Neuronal stem cell (in vitro differentiated cells): Measurements from ENCODE around the gene ADAP1.
"Not testable (repeated sequence)": the region's sequence is repeated elsewhere in the genome, so short reads cannot be mapped to it uniquely, and the experiment has no call there.

Source experiments
- DNase-seq: peaks from one replicate; pipeline ENCODE4 v3.0.0-alpha.2; 2013; ENCODE audit warnings: low spot score
- H2AFZ ChIP-seq: one replicate; pipeline ENCODE4 v1.6.1; 2013; ENCODE audit warnings: mild to moderate bottlenecking, low read length, inconsistent platforms
- H2AK5ac ChIP-seq: 2 replicates; pipeline ENCODE4 v1.6.1; 2013; ENCODE audit warnings: low read depth, mild to moderate bottlenecking, inconsistent platforms, low read length, moderate library complexity, mixed read lengths
- H2BK120ac ChIP-seq: 2 replicates; pipeline ENCODE4 v1.6.1; 2013; ENCODE audit warnings: low read depth, mild to moderate bottlenecking, inconsistent platforms, low read length, moderate library complexity, mixed read lengths
- H2BK12ac ChIP-seq: one replicate; pipeline ENCODE4 v1.6.1; 2013; ENCODE audit warnings: low read length, inconsistent platforms
- H2BK15ac ChIP-seq: 2 replicates; pipeline ENCODE4 v1.6.1; 2013; ENCODE audit warnings: mild to moderate bottlenecking, low read length, inconsistent platforms, mixed read lengths
- H2BK5ac ChIP-seq: one replicate; pipeline ENCODE4 v1.6.1; 2013; ENCODE audit warnings: inconsistent platforms, mild to moderate bottlenecking, low read length, moderate library complexity
- H3K14ac ChIP-seq: one replicate; pipeline ENCODE4 v1.6.1; 2013; ENCODE audit warnings: low read length, inconsistent platforms
- H3K18ac ChIP-seq: 2 replicates; pipeline ENCODE4 v1.6.1; 2013; ENCODE audit warnings: low read length, inconsistent platforms
- H3K23ac ChIP-seq: 2 replicates; pipeline ENCODE4 v1.6.1; 2013; ENCODE audit warnings: low read depth, mild to moderate bottlenecking, mixed read lengths, low read length, inconsistent platforms; ENCODE audit not compliant: poor library complexity
- H3K27ac ChIP-seq: replicated peaks from 3 replicates; pipeline ENCODE4 v1.5.1; 2013; ENCODE audit warnings: low read length, inconsistent platforms
- H3K27me3 ChIP-seq, 3 experiments: 2 replicates each; pipeline ENCODE4 v1.6.1; 2013; ENCODE audit warnings: low read length in 3 of 3, mild to moderate bottlenecking in 2 of 3, inconsistent platforms in 1 of 3, low read depth in 1 of 3, mixed read lengths in 1 of 3, moderate library complexity in 1 of 3; ENCODE audit not compliant: control insufficient read depth in 3 of 3, insufficient read depth in 3 of 3
- H3K36me3 ChIP-seq, 2 donors: replicated peaks in 1 of 2; 2 replicates each; pipeline ENCODE4 v1.6.1; 2013; ENCODE audit warnings: low read length in 2 of 2; ENCODE audit not compliant: control insufficient read depth in 2 of 2, insufficient read depth in 2 of 2
- H3K4ac ChIP-seq: 2 replicates; pipeline ENCODE4 v1.6.1; 2013; ENCODE audit warnings: inconsistent platforms, mild to moderate bottlenecking, low read length, moderate library complexity
- H3K4me1 ChIP-seq, 2 donors: 1 replicate in 1 of 2; 2 replicates in 1 of 2; pipeline ENCODE4 v1.6.1; 2013; ENCODE audit warnings: low read length in 2 of 2, low read depth in 1 of 2; ENCODE audit not compliant: control insufficient read depth in 2 of 2, insufficient read depth in 1 of 2
- H3K4me2 ChIP-seq: one replicate; pipeline ENCODE4 v1.6.1; 2013; ENCODE audit warnings: mild to moderate bottlenecking, low read length, inconsistent platforms; ENCODE audit not compliant: insufficient read depth, poor library complexity, severe bottlenecking
- H3K4me3 ChIP-seq, 2 donors: 2 replicates each; pipeline ENCODE4 v1.5.1; 2013; ENCODE audit warnings: low read length in 2 of 2, mild to moderate bottlenecking in 2 of 2, inconsistent platforms in 1 of 2, moderate library complexity in 1 of 2
- H3K79me1 ChIP-seq: one replicate; pipeline ENCODE4 v1.6.1; 2013; ENCODE audit warnings: low read depth, mild to moderate bottlenecking, inconsistent platforms, low read length, moderate library complexity
- H3K9ac ChIP-seq: one replicate; pipeline ENCODE4 v1.6.1; 2013; ENCODE audit warnings: mild to moderate bottlenecking, low read depth, low read length, inconsistent platforms; ENCODE audit not compliant: poor library complexity
- H3K9me3 ChIP-seq, 2 donors: replicated peaks in 1 of 2; 2 replicates each; pipeline versions ENCODE3 to v1.6.1; 2013; ENCODE audit warnings: low read length in 2 of 2, mild to moderate bottlenecking in 2 of 2, inconsistent platforms in 1 of 2, low read depth in 1 of 2, mixed read lengths in 1 of 2, moderate library complexity in 1 of 2; ENCODE audit not compliant: control insufficient read depth in 2 of 2, insufficient read depth in 1 of 2
- H4K8ac ChIP-seq: one replicate; pipeline ENCODE4 v1.6.1; 2013; ENCODE audit warnings: low read depth, mild to moderate bottlenecking, inconsistent platforms, low read length, moderate library complexity
- H4K91ac ChIP-seq: one replicate; pipeline ENCODE4 v1.6.1; 2013; ENCODE audit warnings: low read length, low read depth, mild to moderate bottlenecking, inconsistent platforms; ENCODE audit not compliant: poor library complexity
- WGBS, 2 donors: extraction: QIAGEN DNeasy Blood & Tissue Kit; methylation state at CpG; one replicate each; pipeline ENCODE4 v1.1.7; 2013; ENCODE audit warnings: missing lambda C conversion rate in 2 of 2, mixed read lengths in 1 of 2; ENCODE audit not compliant: insufficient read length in 2 of 2, insufficient replicate concordance in 1 of 2; ENCODE audit errors: extremely low coverage in 2 of 2; 5-methylcytosine and 5-hydroxymethylcytosine counted together

The ADAP1 gene

GRCh38 chr7:1001069-1001770, 46.7 kb upstream of the ADAP1 start:
- H3K4me2 ChIP-seq, H3K14ac ChIP-seq, H2BK12ac ChIP-seq, H3K79me1 ChIP-seq, H2AK5ac ChIP-seq, H3K4ac ChIP-seq, H3K23ac ChIP-seq, H3K9ac ChIP-seq, H3K4me3 ChIP-seq, H4K8ac ChIP-seq, H2BK15ac ChIP-seq, DNase-seq, H2BK120ac ChIP-seq, H4K91ac ChIP-seq, H3K27ac ChIP-seq, H3K18ac ChIP-seq, H3K27me3 ChIP-seq, H3K4me1 ChIP-seq, H3K9me3 ChIP-seq, H2BK5ac ChIP-seq, H2AFZ ChIP-seq: not testable (repeated sequence)
- H3K36me3 ChIP-seq = peaks cover 10 to 56% of the 10 kb centered on the region in 2 donors
- WGBS, 2 donors = no CpG with 5 or more reads among the region's 14 CpGs

- Histone ChIP-seq H3K79me1 (peaks cover 2% of the 10 kb centered on the region), H2BK12ac (peak overlapping the region; percentile 91), H2BK120ac (no peak overlapping the region), H3K4ac (peak overlapping the region; percentile 66), H4K91ac (peak overlapping the region; percentile 85), H3K9me3 (no peaks in the 10 kb centered on the region), H3K4me1 (peaks cover 0 to 8% of the 10 kb centered on the region in 2 donors), H3K9ac (peak overlapping the region; percentile 75), H2BK15ac (no peak overlapping the region), H3K27ac (peak overlapping the region; percentile 56), H3K14ac (peak overlapping the region; percentile 96), H3K36me3 (peaks cover 10 to 60% of the 10 kb centered on the region in 2 donors), H3K18ac (peak overlapping the region; percentile 44), H2BK5ac (no peak overlapping the region), H3K4me2 (no peak overlapping the region), H4K8ac (peak overlapping the region; percentile 29), H3K23ac (no peak overlapping the region), H2AK5ac (peak overlapping the region; percentile 92), H3K4me3 (no peak overlapping the region), H2AFZ (no peak overlapping the region), H3K27me3 (no peaks in the 10 kb centered on the region)
- no peak for DNase-seq
- 100% methylated on average over 1 of the region's 52 CpGs; no CpG with 5 or more reads in 1 of the 2 donors for WGBS, 2 donors
Observed at GRCh38 chr7:999941-1000935, 45.8 kb upstream of the ADAP1 start.

GRCh38 chr7:999149-999879, 44.8 kb upstream of the ADAP1 start:
- H3K14ac ChIP-seq = peak overlapping the region; percentile 96
- H3K18ac ChIP-seq = peak overlapping the region; percentile 44
- no peak overlapping the region for H2BK120ac ChIP-seq
- DNase-seq = no peak
- no peak overlapping the region for H2BK12ac ChIP-seq
- peak overlapping the region; percentile 92 for H2AK5ac ChIP-seq
- H3K4me3 ChIP-seq = no peak overlapping the region
- H3K79me1 ChIP-seq = peaks cover 2% of the 10 kb centered on the region
- H3K23ac ChIP-seq = no peak overlapping the region
- H3K4ac ChIP-seq = peak overlapping the region; percentile 66
- no peak overlapping the region for H4K8ac ChIP-seq
- H2BK5ac ChIP-seq = no peak overlapping the region
- peak overlapping the region; percentile 56 for H3K27ac ChIP-seq
- H3K4me1 ChIP-seq = peaks cover 0 to 8% of the 10 kb centered on the region in 2 donors
- H3K27me3 ChIP-seq = no peaks in the 10 kb centered on the region
- peak overlapping the region; percentile 85 for H4K91ac ChIP-seq
- peaks cover 10 to 60% of the 10 kb centered on the region in 2 donors for H3K36me3 ChIP-seq
- no peak overlapping the region for H2BK15ac ChIP-seq
- H3K4me2 ChIP-seq = no peak overlapping the region
- WGBS, 2 donors = no CpG with 5 or more reads among the region's 28 CpGs
- no peak overlapping the region for H2AFZ ChIP-seq
- no peaks in the 10 kb centered on the region for H3K9me3 ChIP-seq
- peak overlapping the region; percentile 75 for H3K9ac ChIP-seq
